ENCODE data around the gene ATG2A.

The ATG2A gene

DNA sequence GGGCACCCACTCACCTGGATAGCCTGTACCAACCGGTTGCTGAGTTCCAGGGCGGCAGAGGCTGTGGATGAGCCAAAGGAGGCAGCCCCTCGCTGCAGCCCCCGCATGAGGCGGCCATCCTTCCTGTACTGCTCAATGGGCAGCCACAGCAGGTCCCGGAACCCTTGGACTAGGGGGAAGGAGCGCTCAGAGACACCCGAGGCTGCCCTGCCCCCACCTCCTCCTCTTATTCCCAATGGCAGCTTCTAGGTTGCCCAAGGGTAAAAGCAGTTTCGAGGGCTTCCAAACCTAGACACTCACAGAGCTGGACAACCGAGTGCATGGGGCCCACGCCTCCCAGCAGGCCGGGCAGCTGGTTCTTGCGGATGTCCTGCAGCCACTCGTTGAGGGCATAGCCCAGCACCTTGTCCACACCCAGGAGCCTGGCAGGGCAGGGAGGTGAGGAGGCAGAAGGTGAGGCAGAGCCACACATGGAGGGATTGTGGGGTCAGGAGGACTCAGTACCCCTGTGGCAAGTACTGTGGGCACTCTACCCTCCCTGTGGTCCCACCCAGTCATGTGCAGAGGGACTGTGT lies 20.5 kb downstream of the ATG2A start:
- Histone ChIP-seq H3K9me3 (ENCODE audit: control insufficient read depth, low read length) (no peaks in the 10 kb centered on the region), H3K36me3 (ENCODE audit: control insufficient read depth, insufficient read depth, low read length) (peaks cover 12% of the 10 kb centered on the region), H3K27me3 (ENCODE audit: control insufficient read depth, insufficient read depth, low read length) (no peaks in the 10 kb centered on the region), H3K4me1 (ENCODE audit: control insufficient read depth, insufficient read depth, low read length) (peaks cover 13% of the 10 kb centered on the region), H3K4me3 (ENCODE audit: low read length) (no peak overlapping the region), H3K9ac (ENCODE audit: low read length) (no peak overlapping the region)

DNA sequence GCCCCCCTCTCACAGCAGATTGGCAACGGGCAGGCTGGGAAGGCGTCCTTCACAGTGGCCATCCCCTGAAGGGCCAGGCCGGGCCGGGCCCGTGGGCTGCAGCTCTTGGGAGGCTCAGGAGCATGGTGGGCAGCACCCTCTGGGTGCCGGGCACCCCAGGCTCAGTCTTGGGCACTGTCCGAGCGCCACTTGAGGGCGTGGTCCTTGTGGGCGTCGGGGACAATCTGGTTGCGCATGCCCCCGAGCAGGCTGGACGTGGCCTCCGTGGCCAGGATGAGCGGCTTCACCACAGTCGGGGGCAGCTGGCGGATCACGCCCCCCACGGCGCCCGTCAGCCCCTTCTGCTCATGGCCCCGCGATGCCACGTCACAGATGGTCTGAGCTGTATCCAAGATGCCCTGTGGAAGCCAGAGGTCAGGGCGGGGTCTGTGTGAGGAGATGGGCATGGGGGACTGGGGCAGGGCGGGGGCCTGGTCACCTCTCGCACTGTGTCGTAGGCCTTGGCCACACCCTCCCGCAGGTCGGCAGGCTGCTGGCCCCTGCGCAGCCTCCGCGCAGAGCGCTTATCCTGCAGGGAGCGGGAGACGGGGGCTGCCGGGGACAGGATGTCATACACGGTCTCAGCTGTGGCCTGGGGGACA lies 22.1 kb downstream of the ATG2A start:
- H3K4me3 ChIP-seq (ENCODE audit: low read length) = no peak overlapping the region
- peak overlapping the region; percentile 98 for H3K9ac ChIP-seq (ENCODE audit: low read length)
- no peaks in the 10 kb centered on the region for H3K9me3 ChIP-seq (ENCODE audit: control insufficient read depth, low read length)
- peaks cover 12% of the 10 kb centered on the region for H3K36me3 ChIP-seq (ENCODE audit: control insufficient read depth, insufficient read depth, low read length)
- no peaks in the 10 kb centered on the region for H3K27me3 ChIP-seq (ENCODE audit: control insufficient read depth, insufficient read depth, low read length)
- peaks cover 22% of the 10 kb centered on the region for H3K4me1 ChIP-seq (ENCODE audit: control insufficient read depth, insufficient read depth, low read length)

DNA sequence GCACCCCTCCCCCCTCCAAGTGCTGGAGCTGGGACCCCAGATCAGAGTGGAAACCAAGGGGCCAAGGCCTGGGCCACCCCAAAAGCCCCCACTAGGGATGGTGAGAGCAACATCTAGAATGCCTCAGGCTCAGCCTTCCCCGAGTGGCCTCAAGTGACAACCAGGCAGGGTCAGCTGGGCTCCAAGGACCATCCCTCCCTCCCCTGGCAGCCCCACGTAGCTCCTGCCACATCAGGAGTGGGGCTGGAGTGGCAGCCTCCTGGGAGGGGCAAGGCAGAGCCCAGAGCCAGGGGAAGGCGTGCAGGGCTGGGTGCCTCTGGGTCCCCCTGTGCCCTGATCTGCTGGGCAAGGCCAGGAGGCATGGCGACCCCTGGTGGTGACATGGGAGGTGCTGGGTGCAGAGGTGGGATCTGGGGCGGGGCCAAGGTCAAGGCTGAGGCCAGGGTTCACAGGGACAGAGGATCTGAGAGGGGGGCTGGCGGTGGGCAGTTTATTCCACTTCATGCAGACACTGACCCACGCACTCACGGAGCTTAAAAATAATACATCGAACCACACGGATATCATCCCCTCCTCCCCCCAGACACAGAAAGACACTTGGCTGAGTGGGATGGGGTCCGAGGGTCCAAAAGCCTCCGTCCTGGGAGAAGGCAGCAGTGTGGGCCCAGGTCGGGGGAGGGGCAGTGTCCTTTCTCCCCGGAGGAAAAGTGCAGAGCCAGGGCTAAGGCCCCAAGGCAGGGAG lies 22.8 kb downstream of the ATG2A start:
- H3K4me3 ChIP-seq (ENCODE audit: low read length) = peak overlapping the region; percentile 93
- peaks cover 27% of the 10 kb centered on the region for H3K4me1 ChIP-seq (ENCODE audit: control insufficient read depth, insufficient read depth, low read length)
- no peaks in the 10 kb centered on the region for H3K27me3 ChIP-seq (ENCODE audit: control insufficient read depth, insufficient read depth, low read length)
- peak overlapping the region; percentile 98 for H3K9ac ChIP-seq (ENCODE audit: low read length)
- H3K36me3 ChIP-seq (ENCODE audit: control insufficient read depth, insufficient read depth, low read length) = peaks cover 12% of the 10 kb centered on the region
- H3K9me3 ChIP-seq (ENCODE audit: control insufficient read depth, low read length) = no peaks in the 10 kb centered on the region

DNA sequence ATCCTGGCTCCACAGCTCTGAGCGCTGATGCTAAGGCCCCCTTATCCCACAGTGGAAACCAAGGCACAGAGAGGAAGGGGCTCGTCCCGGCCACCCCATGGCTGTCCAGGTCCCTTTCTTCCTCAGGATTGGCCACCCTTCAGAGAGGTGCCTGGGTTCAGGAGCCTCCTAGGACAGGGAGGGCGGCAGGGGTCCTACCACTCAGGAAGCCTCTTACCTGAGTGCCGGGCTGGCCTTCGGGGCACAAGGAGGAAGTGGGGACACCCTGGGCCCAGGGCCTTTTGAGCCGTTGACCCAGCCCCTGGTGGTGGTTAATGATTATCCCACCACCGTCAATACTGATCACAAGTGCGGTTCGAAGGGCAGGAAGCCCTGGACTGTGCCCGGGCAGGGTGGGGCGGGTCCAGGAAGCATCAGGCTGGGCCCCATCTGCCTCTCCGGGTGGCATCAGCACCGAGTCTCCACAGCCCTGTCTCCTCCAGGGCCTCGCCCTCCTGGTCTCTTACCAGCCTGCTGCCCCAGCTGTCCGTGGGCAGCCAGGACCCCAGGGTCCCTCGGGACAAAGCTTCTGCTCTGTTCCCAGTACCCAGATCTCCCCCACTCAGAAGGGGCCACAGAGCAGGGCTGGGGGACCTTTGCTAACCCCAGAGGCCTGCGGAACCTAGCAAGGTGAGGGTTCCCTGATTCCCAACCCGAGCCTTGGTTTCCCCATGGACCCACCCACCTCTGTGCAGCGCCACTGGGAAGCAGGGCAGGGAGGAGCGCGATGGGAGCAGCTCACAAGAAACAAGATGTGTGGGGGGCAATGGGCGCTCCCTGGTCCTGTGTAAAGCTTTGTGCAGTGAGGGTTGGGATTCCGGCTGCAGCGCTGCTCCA lies 23.6 kb downstream of the ATG2A start:
- Histone ChIP-seq H3K4me3 (ENCODE audit: low read length) (peak overlapping the region; percentile 93), H3K36me3 (ENCODE audit: control insufficient read depth, insufficient read depth, low read length) (peaks cover 12% of the 10 kb centered on the region), H3K9ac (ENCODE audit: low read length) (peak overlapping the region; percentile 98), H3K4me1 (ENCODE audit: control insufficient read depth, insufficient read depth, low read length) (peaks cover 35% of the 10 kb centered on the region), H3K27me3 (ENCODE audit: control insufficient read depth, insufficient read depth, low read length) (no peaks in the 10 kb centered on the region), H3K9me3 (ENCODE audit: control insufficient read depth, low read length) (no peaks in the 10 kb centered on the region)

DNA sequence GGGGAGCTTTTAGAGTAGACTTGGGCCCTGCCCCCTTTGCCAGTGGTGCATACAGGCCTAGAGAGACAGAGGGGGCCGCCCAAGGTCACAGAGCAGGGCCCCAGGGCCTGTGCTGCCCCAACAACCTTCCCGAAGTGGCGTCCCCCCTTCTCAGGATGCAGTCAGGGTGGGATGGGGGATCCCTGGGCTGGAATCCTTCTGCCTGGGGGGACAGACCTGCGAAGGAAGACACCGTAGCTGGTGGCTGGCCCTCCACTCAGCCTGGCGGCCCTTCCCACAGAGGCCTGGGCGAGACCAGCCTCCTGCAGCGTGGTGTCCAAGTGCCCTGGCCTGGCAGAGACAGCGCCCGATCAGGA lies 24.2 kb downstream of the ATG2A start:
- peaks cover 41% of the 10 kb centered on the region for H3K4me1 ChIP-seq (ENCODE audit: control insufficient read depth, insufficient read depth, low read length)
- H3K9ac ChIP-seq (ENCODE audit: low read length) = peak overlapping the region; percentile 98

DNA sequence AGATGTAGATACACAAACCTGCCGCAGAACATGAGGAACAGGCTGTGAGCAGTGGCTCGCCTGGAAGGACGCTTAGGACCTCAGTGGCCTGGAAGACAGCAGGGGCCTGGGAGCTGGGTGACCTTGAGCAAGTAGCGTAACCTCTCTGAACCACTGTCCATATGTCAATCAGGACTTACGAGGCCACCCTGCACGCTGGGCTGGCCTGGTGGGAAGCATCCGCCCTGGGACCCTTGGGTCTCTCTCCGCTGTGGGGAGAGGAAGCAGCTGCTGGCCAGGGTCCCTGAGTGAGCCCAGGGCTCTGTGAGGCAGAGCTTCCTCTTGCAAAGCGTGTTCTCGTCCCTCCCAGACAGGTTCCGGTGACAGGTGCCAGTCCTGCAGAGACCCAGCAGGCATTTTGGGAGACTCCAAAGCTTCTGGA lies 24.6 kb downstream of the ATG2A start:
- Histone ChIP-seq H3K36me3 (ENCODE audit: control insufficient read depth, insufficient read depth, low read length) (peaks cover 12% of the 10 kb centered on the region), H3K27me3 (ENCODE audit: control insufficient read depth, insufficient read depth, low read length) (no peaks in the 10 kb centered on the region), H3K9me3 (ENCODE audit: control insufficient read depth, low read length) (no peaks in the 10 kb centered on the region), H3K9ac (ENCODE audit: low read length) (peak overlapping the region; percentile 98), H3K4me3 (ENCODE audit: low read length) (peak overlapping the region; percentile 93), H3K4me1 (ENCODE audit: control insufficient read depth, insufficient read depth, low read length) (peaks cover 45% of the 10 kb centered on the region)

More for the DNA sequence above, 24.2 kb downstream of the ATG2A start:
- Histone ChIP-seq H3K27me3 (ENCODE audit: control insufficient read depth, insufficient read depth, low read length) (no peaks in the 10 kb centered on the region), H3K4me3 (ENCODE audit: low read length) (peak overlapping the region; percentile 93), H3K36me3 (ENCODE audit: control insufficient read depth, insufficient read depth, low read length) (peaks cover 12% of the 10 kb centered on the region), H3K9me3 (ENCODE audit: control insufficient read depth, low read length) (no peaks in the 10 kb centered on the region)

DNA sequence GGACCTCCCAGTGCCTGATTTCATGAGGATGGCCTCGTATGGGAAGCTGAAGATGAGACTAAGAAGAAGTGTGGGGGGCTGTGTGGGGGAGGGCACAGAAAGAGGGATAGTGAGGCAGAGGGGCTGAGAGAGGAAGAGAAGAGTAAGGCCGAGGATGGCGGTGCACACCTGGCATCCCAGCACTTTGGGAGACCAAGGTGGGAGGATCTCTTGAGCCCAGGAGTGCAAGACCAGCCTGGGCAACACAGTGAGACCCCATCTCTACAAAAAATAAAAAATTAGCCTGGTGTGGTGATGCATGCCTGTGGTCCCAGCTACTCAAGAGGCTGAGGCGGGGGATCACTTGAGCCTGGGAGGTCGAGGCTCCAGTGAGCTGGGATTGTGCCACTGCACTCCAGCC lies 25.1 kb downstream of the ATG2A start:
- no peaks in the 10 kb centered on the region for H3K27me3 ChIP-seq (ENCODE audit: control insufficient read depth, insufficient read depth, low read length)
- peak overlapping the region; percentile 93 for H3K4me3 ChIP-seq (ENCODE audit: low read length)
- H3K9ac ChIP-seq (ENCODE audit: low read length) = peak overlapping the region; percentile 98
- H3K9me3 ChIP-seq (ENCODE audit: control insufficient read depth, low read length) = no peaks in the 10 kb centered on the region
- H3K4me1 ChIP-seq (ENCODE audit: control insufficient read depth, insufficient read depth, low read length) = peaks cover 48% of the 10 kb centered on the region
- H3K36me3 ChIP-seq (ENCODE audit: control insufficient read depth, insufficient read depth, low read length) = peaks cover 12% of the 10 kb centered on the region

DNA sequence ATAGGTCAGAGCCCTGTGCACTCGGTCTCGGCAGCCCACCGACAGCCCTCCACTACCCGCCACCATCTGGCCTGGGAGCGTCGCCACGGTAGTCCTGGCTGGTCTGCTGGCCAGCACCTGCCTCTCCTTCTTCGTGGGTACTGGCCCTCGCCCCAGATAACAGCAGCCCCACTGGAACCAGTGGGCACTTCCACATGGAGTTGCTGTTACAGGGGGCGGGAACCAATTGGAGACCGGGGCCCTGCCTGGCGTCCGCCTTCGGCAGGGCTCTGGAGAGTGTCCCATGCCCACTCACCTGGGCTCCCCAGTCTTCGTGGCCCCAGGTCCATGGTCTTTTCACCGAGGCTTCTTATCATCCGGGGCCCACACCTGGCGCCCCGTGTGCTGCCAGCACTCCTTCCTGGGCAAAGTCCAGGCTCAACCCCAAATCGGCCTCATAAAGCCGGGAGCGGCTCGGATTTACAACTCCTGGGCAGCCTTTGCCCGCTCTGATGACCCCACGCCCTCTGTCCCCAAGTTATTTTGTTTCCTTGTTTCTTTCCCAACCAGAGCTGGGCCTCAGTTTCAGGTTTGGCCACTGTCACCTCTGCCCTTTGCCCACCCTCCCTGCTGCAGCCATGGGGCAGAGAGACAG lies 25.7 kb downstream of the ATG2A start:
- Histone ChIP-seq H3K27me3 (ENCODE audit: control insufficient read depth, insufficient read depth, low read length) (no peaks in the 10 kb centered on the region), H3K9ac (ENCODE audit: low read length) (peak overlapping the region; percentile 98), H3K4me1 (ENCODE audit: control insufficient read depth, insufficient read depth, low read length) (peaks cover 48% of the 10 kb centered on the region), H3K4me3 (ENCODE audit: low read length) (peak overlapping the region; percentile 93), H3K36me3 (ENCODE audit: control insufficient read depth, insufficient read depth, low read length) (peaks cover 12% of the 10 kb centered on the region), H3K9me3 (ENCODE audit: control insufficient read depth, low read length) (no peaks in the 10 kb centered on the region)

DNA sequence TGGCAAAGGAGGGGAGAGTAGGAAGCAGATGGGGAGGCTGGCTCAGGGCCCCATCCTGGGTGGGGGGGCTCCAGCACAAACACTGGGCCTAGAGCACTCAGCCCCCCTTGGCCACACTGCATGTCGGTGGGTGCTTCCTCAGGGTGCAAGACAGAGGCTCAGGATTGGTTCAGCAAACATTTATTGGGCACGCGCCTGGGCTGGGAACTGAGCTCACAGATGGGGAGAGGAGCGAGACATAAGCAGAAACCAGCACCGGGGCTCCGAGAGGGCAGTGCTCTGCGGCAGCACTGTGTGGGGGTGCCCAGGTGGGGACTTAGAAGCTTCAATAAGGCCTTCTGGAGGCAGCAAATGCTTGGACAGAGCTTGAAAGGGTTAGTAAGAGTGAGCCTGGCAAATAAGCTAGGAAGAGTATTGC lies 26.5 kb downstream of the ATG2A start:
- Histone ChIP-seq H3K27me3 (ENCODE audit: control insufficient read depth, insufficient read depth, low read length) (no peaks in the 10 kb centered on the region), H3K36me3 (ENCODE audit: control insufficient read depth, insufficient read depth, low read length) (peaks cover 12% of the 10 kb centered on the region), H3K9me3 (ENCODE audit: control insufficient read depth, low read length) (no peaks in the 10 kb centered on the region), H3K4me1 (ENCODE audit: control insufficient read depth, insufficient read depth, low read length) (peaks cover 56% of the 10 kb centered on the region), H3K4me3 (ENCODE audit: low read length) (peak overlapping the region; percentile 53), H3K9ac (ENCODE audit: low read length) (peak overlapping the region; percentile 98)

DNA sequence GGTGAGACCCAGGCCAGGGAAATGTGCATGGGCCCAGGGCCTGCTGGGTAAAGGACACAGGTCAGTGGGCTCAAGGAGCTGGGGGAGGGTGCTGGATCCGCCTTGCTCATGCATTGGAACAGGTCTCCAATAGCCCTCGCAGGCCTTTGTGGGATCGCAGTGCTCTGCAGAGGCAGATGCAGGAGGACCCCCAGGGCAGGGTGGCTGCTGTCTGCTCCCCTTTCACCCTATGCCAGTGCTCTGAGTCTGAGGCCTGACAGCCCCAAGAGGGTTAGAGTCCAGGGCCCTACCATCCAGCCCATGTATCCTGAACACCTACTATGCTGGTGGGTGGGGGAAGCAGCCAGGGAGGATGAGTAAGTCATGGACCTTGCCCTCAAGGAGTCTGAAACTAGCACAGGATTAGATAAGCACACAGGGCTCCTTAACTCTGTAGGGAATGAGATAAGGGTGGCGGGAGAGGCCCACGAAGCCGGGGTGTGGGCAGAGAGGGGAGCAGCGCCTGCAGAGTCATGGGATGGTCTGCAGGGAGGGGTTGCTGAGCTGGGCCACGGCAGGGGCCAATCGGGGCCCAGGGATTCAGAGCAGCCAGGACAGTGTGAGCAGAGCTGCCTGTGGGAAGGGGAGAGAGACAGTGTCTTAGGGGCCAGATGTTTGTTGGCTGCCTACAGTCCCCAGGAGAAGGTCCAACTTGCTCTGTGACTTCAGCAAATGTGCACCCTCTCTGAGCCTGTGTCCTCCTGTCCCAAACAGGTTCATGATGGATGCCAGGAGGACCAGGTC lies 28.1 kb downstream of the ATG2A start:
- no peaks in the 10 kb centered on the region for H3K9me3 ChIP-seq (ENCODE audit: control insufficient read depth, low read length)

DNA sequence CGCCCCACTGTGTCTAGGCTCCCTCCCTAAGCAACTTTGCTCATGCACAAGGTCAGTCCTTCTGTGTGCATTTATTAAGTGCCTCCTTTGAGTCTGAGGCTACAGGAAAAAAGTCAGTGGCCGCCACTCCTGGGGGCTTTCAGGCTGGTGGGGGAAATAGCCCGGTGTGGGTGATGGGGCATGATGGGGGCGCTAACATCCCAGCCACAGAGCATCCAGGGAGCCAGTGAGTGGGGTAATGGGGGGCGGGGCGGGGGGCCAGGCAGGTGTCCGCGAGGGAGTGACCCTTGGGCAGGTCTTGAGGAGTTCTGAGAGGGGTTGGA lies 28.6 kb downstream of the ATG2A start:
- H3K4me3 ChIP-seq (ENCODE audit: low read length) = peak overlapping the region; percentile 1
- H3K36me3 ChIP-seq (ENCODE audit: control insufficient read depth, insufficient read depth, low read length) = peaks cover 12% of the 10 kb centered on the region
- peaks cover 47% of the 10 kb centered on the region for H3K4me1 ChIP-seq (ENCODE audit: control insufficient read depth, insufficient read depth, low read length)
- no peaks in the 10 kb centered on the region for H3K9me3 ChIP-seq (ENCODE audit: control insufficient read depth, low read length)
- H3K9ac ChIP-seq (ENCODE audit: low read length) = peak overlapping the region; percentile 62
- H3K27me3 ChIP-seq (ENCODE audit: control insufficient read depth, insufficient read depth, low read length) = no peaks in the 10 kb centered on the region

More for the DNA sequence above, 28.1 kb downstream of the ATG2A start:
- Histone ChIP-seq H3K27me3 (ENCODE audit: control insufficient read depth, insufficient read depth, low read length) (no peaks in the 10 kb centered on the region), H3K4me1 (ENCODE audit: control insufficient read depth, insufficient read depth, low read length) (peaks cover 53% of the 10 kb centered on the region), H3K4me3 (ENCODE audit: low read length) (peak overlapping the region; percentile 2), H3K9ac (ENCODE audit: low read length) (peak overlapping the region; percentile 62), H3K36me3 (ENCODE audit: control insufficient read depth, insufficient read depth, low read length) (peaks cover 12% of the 10 kb centered on the region)
